Adrenal gland (tissue), 12 donors: ENCODE results near the gene ARPC2. TPM values are rescaled to one million over a fixed set of nuclear protein-coding genes. Genes with fewer than 3 reads are reported as not detected.

Experiments used
- DNase-seq, 7 donors: peaks; one replicate each; pipeline ENCODE4 v3.0.0-alpha.2; 2019 to 2020
- H3K27ac ChIP-seq, 5 donors: fragments of 200-600 bp; sonication (generic) in 4 of 5; 1 replicate in 3 of 5; 2 replicates in 2 of 5; pipeline versions ENCODE4 v1.5.1 to v1.8.0; 2016 to 2020; ENCODE audit warnings: mild to moderate bottlenecking in 1 of 5
- H3K27me3 ChIP-seq: fragments of 200-600 bp; 2 replicates; pipeline ENCODE4 v1.8.0; 2021
- H3K36me3 ChIP-seq, 2 donors: fragments of 200-600 bp; replicated peaks in 1 of 2; 1 replicate in 1 of 2; 2 replicates in 1 of 2; pipeline versions ENCODE4 v1.5.1 to v1.8.0; 2018 to 2022
- H3K4me1 ChIP-seq, 2 donors: fragments of 200-600 bp; replicated peaks in 1 of 2; 1 replicate in 1 of 2; 2 replicates in 1 of 2; pipeline versions ENCODE4 v1.5.1 to v1.8.0; 2018 to 2021
- H3K4me3 ChIP-seq, 4 donors: fragments of 200-600 bp; sonication (generic) in 3 of 4; one replicate each; pipeline ENCODE4 v1.5.1; 2016 to 2018
- H3K9me3 ChIP-seq, 3 donors: fragments of 200-600 bp; sonication (generic) in 1 of 3; replicated peaks in 1 of 3; 1 replicate in 2 of 3; 2 replicates in 1 of 3; pipeline versions ENCODE4 v1.5.1 to v1.8.0; 2016 to 2021
- POLR2A ChIP-seq, 2 donors: fragments of 450-650 bp; IDR thresholded peaks; one replicate each; pipeline ENCODE4 v1.6.1; 2017; ENCODE audit warnings: antibody characterized with exemption in 2 of 2, mild to moderate bottlenecking in 2 of 2, moderate library complexity in 1 of 2
- WGBS, 4 donors: extraction: QIAGEN DNeasy Blood & Tissue Kit in 2 of 4; methylation state at CpG; one replicate each; pipeline versions ENCODE4 v1.1.5 to v1.1.7; 2013 to 2017; 5-methylcytosine and 5-hydroxymethylcytosine counted together
- intact Hi-C, 2 donors: fragments of 100-400 bp; cut with DNase I; formaldehyde crosslinking; loops; one replicate each; pipeline versions ENCODE4 v1.14.1 to v1.15.0; 2022 to 2023
- microRNA-seq, 3 donors: library from miRNA; unstranded; fragments of <30 nt; microRNA quantifications; one replicate each; pipeline ENCODE4, GENCODE V29; 2017 to 2020
- polyA plus RNA-seq, 3 donors: library from polyadenylated mRNA; stranded (reverse); fragments of 200-250 nt in 2 of 3; fragments of 350-450 nt in 1 of 3; fragmentation: Illumina TruSeq in 1 of 3; extraction: RNeasy Lipid Tissue Mini Kit (QIAGEN cat#74804) in 1 of 3; gene quantifications; one replicate each; pipeline ENCODE4 v1.2.3, GENCODE V29; 2013 to 2014
- total RNA-seq, 9 donors: library from RNA; depleted of rRNA in 4 of 9; stranded (reverse); fragments of >200 nt in 4 of 9; fragments of 120-200 nt in 1 of 9; fragmentation: NEBNext Ultra II Directional in 1 of 9; extraction: Animal tissue kit (Norgen Biotek cat#: 25700) in 1 of 9; gene quantifications; one replicate each; pipeline versions ENCODE4 v1.1.0 to v1.2.4, GENCODE V29; 2013 to 2023
- TF ChIP-seq, protein P1 (sequence below), 6 experiments: fragments of 450-650 bp in 4 of 6; fragments of 200-600 bp in 2 of 6; sonication (generic) in 1 of 6; IDR thresholded peaks; 1 replicate in 5 of 6; 2 replicates in 1 of 6; pipeline versions ENCODE4 v1.5.1 to v1.8.0; 2016 to 2021; ENCODE audit warnings: antibody characterized with exemption in 6 of 6, mild to moderate bottlenecking in 2 of 6, moderate library complexity in 1 of 6
- donor health status: healthy with polysubstance abuse.
- donor health status: Bipolar disorder and iron deficiency.
- donor health status: DM: yes; HTN: yes; CAD: no.
- donor health status: DM: no; HTN: no; CAD: no.
- donor health status: DM: no; HTN: no; CAD: no.
- donor health status: DM: yes; HTN: yes; CAD: no.

Gene ARPC2
- total and polyA plus RNA-seq, 12 donors, result 93.5 to 284 (median 180) TPM

- Histone ChIP-seq H3K36me3 (no peaks in the 10 kb centered on the region), H3K4me1 (peaks cover 0 to 13% of the 10 kb centered on the region in 2 donors), H3K9me3 (no peaks in the 10 kb centered on the region), H3K27ac (no peak overlapping the region), H3K4me3 (no peak overlapping the region), H3K27me3 (no peaks in the 10 kb centered on the region)
- intact Hi-C loops, result loop anchor here (5.0 kb wide), 1 partner anchor 94 kb away; no protein-coding TSS in a partner anchor
- DNase-seq, result no peak
- WGBS, 4 donors, result 69 to 81% (median 77%) methylated on average over 6 of the region's 6 CpGs
- TF ChIP-seq, protein P1, sequence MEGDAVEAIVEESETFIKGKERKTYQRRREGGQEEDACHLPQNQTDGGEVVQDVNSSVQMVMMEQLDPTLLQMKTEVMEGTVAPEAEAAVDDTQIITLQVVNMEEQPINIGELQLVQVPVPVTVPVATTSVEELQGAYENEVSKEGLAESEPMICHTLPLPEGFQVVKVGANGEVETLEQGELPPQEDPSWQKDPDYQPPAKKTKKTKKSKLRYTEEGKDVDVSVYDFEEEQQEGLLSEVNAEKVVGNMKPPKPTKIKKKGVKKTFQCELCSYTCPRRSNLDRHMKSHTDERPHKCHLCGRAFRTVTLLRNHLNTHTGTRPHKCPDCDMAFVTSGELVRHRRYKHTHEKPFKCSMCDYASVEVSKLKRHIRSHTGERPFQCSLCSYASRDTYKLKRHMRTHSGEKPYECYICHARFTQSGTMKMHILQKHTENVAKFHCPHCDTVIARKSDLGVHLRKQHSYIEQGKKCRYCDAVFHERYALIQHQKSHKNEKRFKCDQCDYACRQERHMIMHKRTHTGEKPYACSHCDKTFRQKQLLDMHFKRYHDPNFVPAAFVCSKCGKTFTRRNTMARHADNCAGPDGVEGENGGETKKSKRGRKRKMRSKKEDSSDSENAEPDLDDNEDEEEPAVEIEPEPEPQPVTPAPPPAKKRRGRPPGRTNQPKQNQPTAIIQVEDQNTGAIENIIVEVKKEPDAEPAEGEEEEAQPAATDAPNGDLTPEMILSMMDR (IDR thresholded peaks at IDR 0.05), result no peak
- TF ChIP-seq POLR2A (IDR thresholded peaks at IDR 0.05), result no peak
Observed at GRCh38 chr2:218298314-218298875, 81.4 kb downstream of the ARPC2 start.

DNA sequence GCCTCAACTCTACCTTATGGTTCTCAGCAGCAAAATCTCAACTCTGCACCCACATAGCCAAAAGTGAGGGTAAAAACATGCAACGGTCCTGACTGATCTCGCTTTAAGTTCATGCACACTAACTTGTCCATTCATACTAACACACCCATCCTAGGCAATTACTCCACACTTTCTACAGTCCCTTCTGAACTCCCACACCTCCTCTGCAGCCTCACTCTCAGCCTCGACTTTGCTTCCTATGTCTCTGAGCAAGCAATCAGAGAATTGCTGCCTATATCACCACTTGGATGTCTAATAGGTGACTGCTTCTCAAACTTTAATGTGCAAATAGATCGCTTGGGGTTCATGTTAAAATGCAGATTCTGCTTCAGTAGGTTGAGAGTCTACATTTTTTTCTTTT, 83.2 kb downstream of the ARPC2 start:
- no peak for TF ChIP-seq POLR2A (IDR thresholded peaks at IDR 0.05)
- TF ChIP-seq, protein P1 (IDR thresholded peaks at IDR 0.05), result no peak
- H3K27me3 ChIP-seq, result no peaks in the 10 kb centered on the region
- H3K36me3 ChIP-seq, result no peaks in the 10 kb centered on the region
- H3K9me3 ChIP-seq, result no peaks in the 10 kb centered on the region
- intact Hi-C loops, result loop anchor here (5.0 to 10.0 kb wide), 3 partner anchors 55 to 165 kb away; partner anchors contain the start of gene CATIP (in 2 of the 2)
- H3K4me3 ChIP-seq, result no peak overlapping the region
- WGBS, 4 donors, result 71 to 84% (median 77%) methylated on average over 4 of the region's 4 CpGs
- no peak overlapping the region for H3K27ac ChIP-seq
- H3K4me1 ChIP-seq, result no peaks in the 10 kb centered on the region
- DNase-seq, result no peak

DNA sequence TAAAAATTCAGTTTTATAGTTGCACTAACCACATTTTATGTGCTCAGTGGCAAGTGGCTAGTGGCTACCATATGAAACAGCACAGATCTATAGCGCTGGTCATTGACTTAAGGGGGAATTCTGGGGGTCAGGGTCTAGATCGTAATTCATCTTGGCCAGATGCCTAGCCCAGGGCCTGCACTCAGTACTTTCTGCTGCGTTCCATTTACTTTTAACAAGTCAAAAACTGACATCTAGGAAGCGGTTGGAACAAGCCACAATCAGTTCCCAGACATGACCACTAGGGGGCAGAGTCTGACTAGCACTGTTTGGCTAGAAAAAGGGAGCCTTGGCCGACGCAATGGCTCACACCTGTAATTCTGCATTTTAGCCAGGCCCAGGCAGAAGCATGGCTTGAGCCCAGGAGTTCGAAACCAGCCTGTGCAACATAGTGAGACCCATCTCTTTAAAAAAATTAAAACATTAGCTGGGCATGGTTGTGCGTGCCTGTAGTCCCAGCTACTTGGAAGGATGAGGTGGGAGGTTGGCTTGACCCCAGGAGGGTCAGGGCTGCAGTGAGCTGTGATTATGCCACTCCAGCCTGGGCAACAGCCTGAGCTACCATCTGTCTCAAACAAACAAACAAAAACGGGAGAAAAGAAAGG, 84.3 kb downstream of the ARPC2 start:
- Histone ChIP-seq H3K36me3 (no peaks in the 10 kb centered on the region), H3K27ac (no peak overlapping the region), H3K27me3 (no peaks in the 10 kb centered on the region), H3K4me3 (no peak overlapping the region), H3K9me3 (no peaks in the 10 kb centered on the region), H3K4me1 (no peaks in the 10 kb centered on the region)
- TF ChIP-seq POLR2A (IDR thresholded peaks at IDR 0.05), result no peak
- TF ChIP-seq, protein P1 (IDR thresholded peaks at IDR 0.05), result peak; percentile 96 to 99 (median 98)
- DNase-seq, result peak; percentile 86 to 97 (median 90)
- 4 to 8% (median 6%) methylated on average over 8 to 9 of the region's 9 CpGs for WGBS, 4 donors
- intact Hi-C loops, result loop anchor here (5.0 to 10.0 kb wide), 3 partner anchors 54 to 164 kb away; partner anchors contain the start of gene CATIP (in 2 of the 2)

Small RNA genes lying within 50 kb of the gene (microRNA-seq; reads per million reads assigned to microRNA genes)
- 3.8 to 10.3 (median 8.5) reads per million in 3 donors for gene MIR6513

Other genes with a start within 250 kb of the ARPC2 start
- 100 to 1,000 TPM in 8 of 9 donors, 10 to 100 TPM in 1; 34.1 to 341 (median 302) TPM for gene TNS1, start 214.2 kb upstream of the ARPC2 start, total RNA-seq
- 100 to 1,000 TPM in 2 of 3 donors, 10 to 100 TPM in 1; 46.7 to 123 (median 122) TPM for gene TNS1, start 214.2 kb upstream of the ARPC2 start, polyA plus RNA-seq
- gene RUFY4, start 147.9 kb upstream of the ARPC2 start, total RNA-seq, result 1 to 10 TPM in 1 of 9 donors, under 1 TPM in 5, not detected in 3; 0.11 to 1.9 (median 0.36) TPM
- under 1 TPM; 0.09 to 0.98 (median 0.97) TPM for gene RUFY4, start 147.9 kb upstream of the ARPC2 start, polyA plus RNA-seq
- gene CXCR2, start 91.2 kb upstream of the ARPC2 start, total RNA-seq, result 1 to 10 TPM in 1 of 9 donors, under 1 TPM in 5, not detected in 3; 0.13 to 2.2 (median 0.49) TPM
- gene CXCR2, start 91.2 kb upstream of the ARPC2 start, polyA plus RNA-seq, result under 1 TPM; 0.10 to 0.64 (median 0.38) TPM
- gene CXCR1, start 50.2 kb upstream of the ARPC2 start, total RNA-seq, result under 1 TPM in 6 of 9 donors, not detected in 3; 0.07 to 0.68 (median 0.15) TPM
- under 1 TPM; 0.07 to 0.24 (median 0.20) TPM for gene CXCR1, start 50.2 kb upstream of the ARPC2 start, polyA plus RNA-seq
- 10 to 100 TPM in 1 of 9 donors, 1 to 10 TPM in 7, under 1 TPM in 1; 0.22 to 15.3 (median 2.9) TPM for gene GPBAR1, start 43.8 kb downstream of the ARPC2 start, total RNA-seq
- 1 to 10 TPM in 2 of 3 donors, under 1 TPM in 1; 0.11 to 4.0 (median 2.1) TPM for gene GPBAR1, start 43.8 kb downstream of the ARPC2 start, polyA plus RNA-seq
- 100 to 1,000 TPM in 6 of 9 donors, 10 to 100 TPM in 3; 84.9 to 314 (median 116) TPM for gene AAMP, start 52.9 kb downstream of the ARPC2 start, total RNA-seq
- 100 to 1,000 TPM in 1 of 3 donors, 10 to 100 TPM in 2; 54.8 to 129 (median 89.0) TPM for gene AAMP, start 52.9 kb downstream of the ARPC2 start, polyA plus RNA-seq
- 100 to 1,000 TPM in 3 of 9 donors, 10 to 100 TPM in 6; 48.8 to 118 (median 80.7) TPM for gene PNKD, start 53.3 kb downstream of the ARPC2 start, total RNA-seq
- 100 to 1,000 TPM in 2 of 3 donors, 10 to 100 TPM in 1; 56.9 to 181 (median 139) TPM for gene PNKD, start 53.3 kb downstream of the ARPC2 start, polyA plus RNA-seq
- 100 to 1,000 TPM in 8 of 9 donors, 10 to 100 TPM in 1; 66.0 to 293 (median 198) TPM for gene TMBIM1, start 75.3 kb downstream of the ARPC2 start, total RNA-seq
- gene TMBIM1, start 75.3 kb downstream of the ARPC2 start, polyA plus RNA-seq, result 100 to 1,000 TPM in 1 of 3 donors, 10 to 100 TPM in 2; 25.7 to 201 (median 63.8) TPM
- gene CATIP, start 139.7 kb downstream of the ARPC2 start, total RNA-seq, result 1 to 10 TPM in 1 of 9 donors, under 1 TPM in 4, not detected in 4; 0.46 to 3.2 (median 0.50) TPM
- 1 to 10 TPM in 1 of 3 donors, under 1 TPM in 2; 0.11 to 2.4 (median 0.27) TPM for gene CATIP, start 139.7 kb downstream of the ARPC2 start, polyA plus RNA-seq
- 10 to 100 TPM in 7 of 9 donors, 1 to 10 TPM in 2; 1.1 to 83.6 (median 30.0) TPM for gene SLC11A1, start 165.1 kb downstream of the ARPC2 start, total RNA-seq
- 10 to 100 TPM in 2 of 3 donors, 1 to 10 TPM in 1; 6.3 to 89.9 (median 31.8) TPM for gene SLC11A1, start 165.1 kb downstream of the ARPC2 start, polyA plus RNA-seq
- gene CTDSP1, start 182.7 kb downstream of the ARPC2 start, total RNA-seq, result 100 to 1,000 TPM in 6 of 9 donors, 10 to 100 TPM in 3; 53.1 to 161 (median 118) TPM
- 100 to 1,000 TPM in 1 of 3 donors, 10 to 100 TPM in 2; 34.0 to 119 (median 98.9) TPM for gene CTDSP1, start 182.7 kb downstream of the ARPC2 start, polyA plus RNA-seq
- gene VIL1, start 201.9 kb downstream of the ARPC2 start, total RNA-seq, result 1 to 10 TPM in 1 of 9 donors, under 1 TPM in 2, not detected in 6; 0.47 to 4.5 (median 0.53) TPM
- under 1 TPM; 0.09 to 0.40 (median 0.10) TPM for gene VIL1, start 201.9 kb downstream of the ARPC2 start, polyA plus RNA-seq